HCT116 (cell line): ENCODE results near the gene SERINC4. TPM values are rescaled to one million over a fixed set of nuclear protein-coding genes. Genes with fewer than 3 reads are reported as not detected.

Source experiments
- ATAC-seq: fragments of 200-7000 bp; cut with Tn5 transposase; 2 replicates; pipeline ENCODE4 v1.9.1; 2020; ENCODE audit warnings: mild to moderate bottlenecking, moderate library complexity
- BruUV-seq: library from RNA; stranded (reverse); fragments of 400-500 nt; replicated peaks from 2 replicates; lab custom pipeline; 2021; lab: Mats Ljungman, UMichigan
- CTCF ChIA-PET: fragments of 300-600 bp; sonication (Branson Sonifier 250); formaldehyde crosslinking; loops from one replicate; lab custom pipeline; 2021; ENCODE audit warnings: antibody characterized with exemption; lab: Charles Lee
- POLR2A ChIA-PET: fragments of 300-600, 350-600 bp; sonication (Branson Sonifier 250); formaldehyde crosslinking; loops from one replicate; lab custom pipeline; 2021; ENCODE audit warnings: antibody characterized with exemption; lab: Charles Lee
- RAD21 ChIA-PET, 2 experiments: fragments of 300-600 bp; sonication (Branson Sonifier 250); formaldehyde crosslinking; loops; one replicate each; lab custom pipeline; 2023; ENCODE audit warnings: low total read pairs in 2 of 2; ENCODE audit not compliant: uncharacterized antibody in 2 of 2, unreplicated experiment in 2 of 2, low non-redundant PET in 1 of 2; lab: Charles Lee
- DNase-seq: peaks from one replicate; pipeline ENCODE4 v3.0.0-alpha.2; 2010; ENCODE audit warnings: low read depth, low spot score
- H2AFZ ChIP-seq: fragments of 200-600 bp; shearing (Covaris generic), sonication (generic); 2 replicates; pipeline ENCODE4 v1.6.1; 2017; ENCODE audit warnings: low read depth, mixed run types, mixed read lengths, antibody characterized with exemption, low read length; ENCODE audit not compliant: poor library complexity, severe bottlenecking
- H3K27ac ChIP-seq: 2 replicates; pipeline ENCODE4 v1.5.1; 2012; ENCODE audit warnings: low read depth, low read length
- H3K27me3 ChIP-seq: fragments of 200-600 bp; sonication (generic); 2 replicates; pipeline ENCODE4 v1.6.1; 2016; ENCODE audit warnings: mixed run types, low read length, mixed read lengths; ENCODE audit not compliant: insufficient read depth
- H3K36me3 ChIP-seq, 2 experiments: fragments of 200-500 bp in 1 of 2; fragments of 200-600 bp in 1 of 2; sonication (Bioruptor generic) in 1 of 2; sonication (generic) in 1 of 2; 2 replicates each; pipeline versions ENCODE4 v1.5.1 to v1.6.1; 2014 to 2016; ENCODE audit warnings: low read length in 2 of 2, inconsistent platforms in 1 of 2, mixed read lengths in 1 of 2, mixed run types in 1 of 2; ENCODE audit not compliant: insufficient read depth in 2 of 2, control insufficient read depth in 1 of 2
- H3K4me1 ChIP-seq, 2 experiments: fragments of 200-600 bp in 1 of 2; sonication (generic) in 1 of 2; 2 replicates each; pipeline versions ENCODE4 v1.5.1 to v1.6.1; 2012 to 2017; ENCODE audit warnings: low read length in 2 of 2, inconsistent platforms in 1 of 2, mild to moderate bottlenecking in 1 of 2, mixed read lengths in 1 of 2, mixed run types in 1 of 2, moderate library complexity in 1 of 2; ENCODE audit not compliant: insufficient read depth in 2 of 2, control insufficient read depth in 1 of 2
- H3K4me2 ChIP-seq: fragments of 200-600 bp; sonication (generic); 2 replicates; pipeline ENCODE4 v1.6.1; 2017; ENCODE audit warnings: mixed run types, low read length, mixed read lengths
- H3K4me3 ChIP-seq, 2 experiments: fragments of 200-600 bp in 1 of 2; sonication (generic) in 1 of 2; replicated peaks in 1 of 2; 2 replicates each; pipeline ENCODE4 v1.5.1; 2011 to 2016; ENCODE audit warnings: low read length in 2 of 2, control low read depth in 1 of 2, low read depth in 1 of 2, mild to moderate bottlenecking in 1 of 2, mixed read lengths in 1 of 2, mixed run types in 1 of 2
- H3K79me2 ChIP-seq: fragments of 200-600 bp; sonication (generic); 2 replicates; pipeline ENCODE4 v1.6.1; 2017; ENCODE audit warnings: mild to moderate bottlenecking, mixed run types, low read length, moderate library complexity, mixed read lengths; ENCODE audit not compliant: insufficient read depth
- H3K9ac ChIP-seq: fragments of 200-600 bp; sonication (generic); 2 replicates; pipeline ENCODE4 v1.6.1; 2016; ENCODE audit warnings: low read length, mixed read lengths
- H3K9me2 ChIP-seq: fragments of 200-600 bp; sonication (generic), shearing (Covaris generic); 2 replicates; pipeline ENCODE4 v1.6.1; 2017; ENCODE audit warnings: mixed run types, mild to moderate bottlenecking, moderate library complexity; ENCODE audit not compliant: insufficient read depth
- H3K9me3 ChIP-seq, 2 experiments: fragments of 200-500 bp in 1 of 2; fragments of 200-600 bp in 1 of 2; sonication (Bioruptor generic) in 1 of 2; sonication (generic) in 1 of 2; 2 replicates each; pipeline ENCODE4 v1.6.1; 2014 to 2017; ENCODE audit warnings: low read length in 2 of 2, mixed read lengths in 2 of 2, inconsistent platforms in 1 of 2, low read depth in 1 of 2, mild to moderate bottlenecking in 1 of 2, mixed run types in 1 of 2, moderate library complexity in 1 of 2; ENCODE audit not compliant: control insufficient read depth in 1 of 2, insufficient read depth in 1 of 2
- H4K20me1 ChIP-seq: fragments of 200-600 bp; sonication (generic), shearing (Covaris generic); 2 replicates; pipeline ENCODE4 v1.6.1; 2017; ENCODE audit warnings: mixed run types, mild to moderate bottlenecking, moderate library complexity; ENCODE audit not compliant: insufficient read depth
- ATF3 ChIP-seq: IDR thresholded peaks from 2 replicates; pipeline ENCODE4 v1.6.1; 2012
- CBX3 ChIP-seq: IDR thresholded peaks from 2 replicates; pipeline ENCODE4 v1.6.1; 2012; ENCODE audit warnings: low read depth
- EGR1 ChIP-seq: IDR thresholded peaks from 2 replicates; pipeline ENCODE4 v1.6.1; 2012; ENCODE audit warnings: low read depth
- ELF1 ChIP-seq: IDR thresholded peaks from 2 replicates; pipeline ENCODE4 v1.6.1; 2012; ENCODE audit warnings: low read depth, borderline replicate concordance
- EZH2phosphoT487 ChIP-seq: fragments of 200-600 bp; IDR thresholded peaks from 2 replicates; pipeline ENCODE4 v1.6.1; 2018; ENCODE audit warnings: antibody characterized with exemption, borderline replicate concordance
- JUND ChIP-seq: IDR thresholded peaks from 2 replicates; pipeline ENCODE4 v1.6.1; 2012
- MAX ChIP-seq: IDR thresholded peaks from 2 replicates; pipeline ENCODE4 v1.6.1; 2012
- POLR2A ChIP-seq: IDR thresholded peaks from 2 replicates; pipeline ENCODE4 v1.7.0; 2011; ENCODE audit warnings: borderline replicate concordance; ENCODE audit not compliant: insufficient read depth, insufficient read length; ENCODE audit errors: extremely low read depth
- REST ChIP-seq: IDR thresholded peaks from 2 replicates; pipeline ENCODE4 v1.6.1; 2012; ENCODE audit warnings: low read depth
- SP1 ChIP-seq: IDR thresholded peaks from 2 replicates; pipeline ENCODE4 v1.6.1; 2012; ENCODE audit warnings: low read depth
- TCF7L2 ChIP-seq: IDR thresholded peaks from 2 replicates; pipeline ENCODE4 v1.7.0; 2011; ENCODE audit warnings: borderline replicate concordance, inconsistent platforms; ENCODE audit not compliant: insufficient read depth, insufficient read length; ENCODE audit errors: extremely low read depth
- YY1 ChIP-seq: IDR thresholded peaks from 2 replicates; pipeline ENCODE4 v1.6.1; 2011; ENCODE audit warnings: low read length, low read depth, moderate library complexity, mild to moderate bottlenecking; ENCODE audit not compliant: insufficient replicate concordance; ENCODE audit errors: extremely low read depth
- ZBTB33 ChIP-seq: IDR thresholded peaks from 2 replicates; pipeline ENCODE4 v1.6.1; 2011; ENCODE audit warnings: mild to moderate bottlenecking, low read length, moderate library complexity; ENCODE audit not compliant: insufficient replicate concordance; ENCODE audit errors: extremely low read depth
- ZFX ChIP-seq: fragments of 450-650 bp; IDR thresholded peaks from 2 replicates; pipeline ENCODE4 v1.6.1; 2017
- intact Hi-C: fragments of 100-400 bp; cut with micrococcal nuclease; formaldehyde crosslinking; loops from 2 replicates; pipeline ENCODE4 v1.10.0; 2022
- total RNA-seq: library from RNA; stranded (reverse); gene quantifications from one replicate; pipeline ENCODE4 v1.2.1, GENCODE V29; 2021; ENCODE audit not compliant: unreplicated experiment

SERINC4 gene
- total RNA-seq, 1 experiment from 2014 or later: 0.12 TPM

GRCh38 chr15:43772624-43773023 is 27.4 kb downstream of the SERINC4 start:
- CTCF ChIA-PET: no interaction called here
- intact Hi-C loops: loop anchor here (10.0 kb wide), 1 partner anchor 328 kb away; no protein-coding TSS in a partner anchor
- peaks cover 11% of the 10 kb centered on the region; the same call in 1 of the 2 replicates for H4K20me1 ChIP-seq

More at GRCh38 chr15:43772624-43773023, 27.4 kb downstream of the SERINC4 start:
- Histone ChIP-seq H3K27me3 (no peaks in the 10 kb centered on the region), H3K4me1 (peaks cover 9 to 24% of the 10 kb centered on the region in 2 experiments), H3K9me3 (no peaks in the 10 kb centered on the region), H2AFZ (no peak overlapping the region), H3K4me3 (no peak overlapping the region), H3K9ac (no peak overlapping the region), H3K79me2 (no peaks in the 10 kb centered on the region; the same call in 1 of the 2 replicates), H3K36me3 (peaks cover 40 to 45% of the 10 kb centered on the region in 2 experiments), H3K4me2 (no peak overlapping the region), H3K9me2 (no peaks in the 10 kb centered on the region), H3K27ac (no peak overlapping the region)
- DNase-seq (no peak), ATAC-seq (no peak)
- POLR2A ChIA-PET: no interaction called here
- RAD21 ChIA-PET: no interaction called here
- TF ChIP-seq SP1: no peak
- TF ChIP-seq MAX: no peak
- no peak for TF ChIP-seq ZFX
- no peak for TF ChIP-seq TCF7L2
- no peak for TF ChIP-seq EZH2phosphoT487
- TF ChIP-seq CBX3: no peak
- no peak for TF ChIP-seq EGR1
- no peak for TF ChIP-seq JUND
- no peak for TF ChIP-seq ATF3
- TF ChIP-seq ELF1: no peak
- no peak for TF ChIP-seq REST
- no peak for TF ChIP-seq YY1
- TF ChIP-seq POLR2A: no peak
- no peak for TF ChIP-seq ZBTB33
- BruUV-seq: no TSS peak
